GM12891 (cell line): ENCODE data around the gene DMC1.

ENCODE experiments used
- POLR2A ChIP-seq: IDR thresholded peaks from 2 replicates; pipeline ENCODE4 v1.6.1; 2011; ENCODE audit warnings: low read depth, low read length, control low read depth
- POLR2AphosphoS5 ChIP-seq: IDR thresholded peaks from 2 replicates; pipeline ENCODE4 v1.6.1; 2011; ENCODE audit warnings: low read depth, low read length, control low read depth

DNA sequence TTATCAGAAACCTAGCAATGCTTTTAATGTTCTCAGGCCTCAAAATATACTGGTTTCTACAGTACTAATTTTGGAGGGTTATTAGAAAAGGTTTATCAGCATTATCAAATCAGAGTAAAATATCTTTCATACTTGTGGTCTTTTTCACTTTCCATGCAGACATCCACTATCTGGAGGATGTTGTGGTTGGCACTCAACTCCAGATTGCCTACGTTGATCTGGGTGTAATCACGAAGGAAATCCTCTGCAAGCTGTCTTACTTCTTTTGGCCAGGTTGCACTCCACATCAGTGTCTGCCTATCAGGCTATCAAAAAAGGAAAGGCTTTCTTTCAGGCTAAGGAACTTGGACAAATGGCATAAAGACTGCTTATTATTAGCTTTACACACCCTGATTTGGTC is 75.5 kb downstream of the DMC1 start:
- TF ChIP-seq POLR2AphosphoS5: no peak
- no peak for TF ChIP-seq POLR2A
